Head of caudate nucleus (tissue), 42 donors: Measurements from ENCODE around the gene GPR152.

Experiments used
- DNase-seq, 42 donors: peaks; one replicate each; pipeline versions ENCODE4 v3.0.0 to v3.0.0-alpha.2; 2020 to 2021; ENCODE audit warnings: mixed read lengths in 7 of 42
- intact Hi-C: fragments of 100-400 bp; cut with DNase I; formaldehyde crosslinking; loops from one replicate; pipeline ENCODE4 v1.15.0; 2022

The GPR152 gene

GRCh38 chr11:67452141-67452952 is at the start of gene GPR152:
GPR152 (minus strand) TSS chr11:67452729; CDS start chr11:67452724, 5 bp downstream.
- intact Hi-C loops, result no loop called here
- DNase-seq, result peak in 1 of 42 donors; percentile 24

GRCh38 chr11:67501854-67502253 is 49.3 kb upstream of the GPR152 start:
- intact Hi-C loops, result no loop called here
- DNase-seq, result no peak

- DNase-seq, result no peak
- intact Hi-C loops, result no loop called here
These were observed 48.5 kb upstream of the GPR152 start for GRCh38 chr11:67500831-67501715.

- no peak for DNase-seq
- intact Hi-C loops, result no loop called here
These were observed 47.9 kb upstream of the GPR152 start for GRCh38 chr11:67500484-67500821.

GRCh38 chr11:67499808-67500483 is 47.4 kb upstream of the GPR152 start:
- intact Hi-C loops, result no loop called here
- no peak for DNase-seq

- DNase-seq, result no peak
- intact Hi-C loops, result no loop called here
These were observed 46.0 kb upstream of the GPR152 start for GRCh38 chr11:67498544-67498972.

GRCh38 chr11:67497656-67498291 is 45.2 kb upstream of the GPR152 start:
- intact Hi-C loops, result no loop called here
- no peak for DNase-seq

- intact Hi-C loops, result no loop called here
- DNase-seq, result no peak
These were observed 43.6 kb upstream of the GPR152 start for GRCh38 chr11:67496113-67496512.

GRCh38 chr11:67495234-67496005 is 42.9 kb upstream of the GPR152 start:
- DNase-seq, result no peak

GRCh38 chr11:67494371-67495233 is 42.1 kb upstream of the GPR152 start:
- intact Hi-C loops, result no loop called here
- no peak for DNase-seq

More at GRCh38 chr11:67495234-67496005, 42.9 kb upstream of the GPR152 start:
- intact Hi-C loops, result no loop called here

- DNase-seq, result no peak
- intact Hi-C loops, result no loop called here
These were observed 41.2 kb upstream of the GPR152 start for GRCh38 chr11:67493548-67494370.

- DNase-seq, result no peak
- intact Hi-C loops, result no loop called here
These were observed 40.4 kb upstream of the GPR152 start for GRCh38 chr11:67492801-67493547.

GRCh38 chr11:67492069-67492727 is 39.7 kb upstream of the GPR152 start:
- no peak for DNase-seq
- intact Hi-C loops, result no loop called here

- DNase-seq, result no peak
- intact Hi-C loops, result no loop called here
These were observed 38.9 kb upstream of the GPR152 start for GRCh38 chr11:67491276-67492068.

- intact Hi-C loops, result no loop called here
These were observed 38.2 kb upstream of the GPR152 start for GRCh38 chr11:67490727-67491065.

More at GRCh38 chr11:67490727-67491065, 38.2 kb upstream of the GPR152 start:
- DNase-seq, result no peak
